HEK293T (cell line): ENCODE measurements around the gene TUBD1.

Source experiments
- CTCF ChIA-PET: fragments of 350-600 bp; formaldehyde crosslinking; extraction: SDS; loops from one replicate; lab custom pipeline; 2021; ENCODE audit warnings: antibody characterized with exemption, inconsistent platforms; lab: Yijun Ruan, JAX
- POLR2A ChIA-PET: fragments of 350-600 bp; formaldehyde crosslinking; extraction: SDS; loops from one replicate; lab custom pipeline; 2020; ENCODE audit warnings: antibody characterized with exemption, inconsistent platforms; lab: Yijun Ruan, JAX
- DNase-seq: peaks from one replicate; pipeline ENCODE4 v3.0.0; 2012; ENCODE audit warnings: mixed read lengths; ENCODE audit errors: extremely low spot score
- BHLHE40 ChIP-seq: fragments of 450-650 bp; IDR thresholded peaks from 2 replicates; pipeline ENCODE4 v1.6.1; 2016; ENCODE audit warnings: mild to moderate bottlenecking, moderate library complexity, borderline replicate concordance
- L3MBTL2 ChIP-seq: fragments of 450-650 bp; conservative IDR thresholded peaks from 2 replicates; pipeline ENCODE4 v1.6.1; 2016; ENCODE audit warnings: mild to moderate bottlenecking
- LEF1 ChIP-seq: fragments of 450-650 bp; IDR thresholded peaks from 2 replicates; pipeline ENCODE4 v1.6.1; 2017; ENCODE audit warnings: mild to moderate bottlenecking, borderline replicate concordance
- PKNOX1 ChIP-seq: fragments of 450-650 bp; IDR thresholded peaks from 2 replicates; pipeline ENCODE4 v1.6.1; 2016

TUBD1 gene

GRCh38 chr17:59810894-59811153 lies 81.9 kb downstream of the TUBD1 start:
- no peak for DNase-seq
- CTCF ChIA-PET = no interaction called here
- no peak for TF ChIP-seq PKNOX1
- TF ChIP-seq L3MBTL2 = no peak
- TF ChIP-seq BHLHE40 = no peak
- TF ChIP-seq LEF1 = no peak
- POLR2A ChIA-PET = no interaction called here
